Measurements from ENCODE around the gene IFI27L1.

IFI27L1 gene

GRCh38 chr14:94120667-94121340 lies 39.7 kb downstream of the IFI27L1 start:
- Histone ChIP-seq H3K4me3 (ENCODE audit: insufficient read depth, low read depth, low read length, poor library complexity, severe bottlenecking) (no peak overlapping the region), H3K9me3 (ENCODE audit: control insufficient read depth, low read length) (no peaks in the 10 kb centered on the region), H3K36me3 (ENCODE audit: control insufficient read depth, insufficient read depth, low read length) (no peaks in the 10 kb centered on the region), H3K27ac (ENCODE audit: insufficient read depth, low read length, poor library complexity, severe bottlenecking) (no peak overlapping the region), H3K4me1 (ENCODE audit: control insufficient read depth, insufficient read depth, low read length, poor library complexity, severe bottlenecking) (no peaks in the 10 kb centered on the region), H3K27me3 (replicated peaks; ENCODE audit: control insufficient read depth, insufficient read depth, low read length, poor library complexity, severe bottlenecking) (no peaks in the 10 kb centered on the region)
- no peak for DNase-seq

- no peaks in the 10 kb centered on the region for H3K27me3 ChIP-seq (replicated peaks; ENCODE audit: control insufficient read depth, insufficient read depth, low read length, poor library complexity, severe bottlenecking)
- H3K36me3 ChIP-seq (ENCODE audit: control insufficient read depth, insufficient read depth, low read length): no peaks in the 10 kb centered on the region
- no peak overlapping the region for H3K27ac ChIP-seq (ENCODE audit: insufficient read depth, low read length, poor library complexity, severe bottlenecking)
- H3K9me3 ChIP-seq (ENCODE audit: control insufficient read depth, low read length): no peaks in the 10 kb centered on the region
- no peak for DNase-seq
- no peak overlapping the region for H3K4me3 ChIP-seq (ENCODE audit: insufficient read depth, low read depth, low read length, poor library complexity, severe bottlenecking)
- H3K4me1 ChIP-seq (ENCODE audit: control insufficient read depth, insufficient read depth, low read length, poor library complexity, severe bottlenecking): no peaks in the 10 kb centered on the region
Measured at GRCh38 chr14:94121485-94121884, 40.4 kb downstream of the IFI27L1 start.

GRCh38 chr14:94122438-94122837 lies 41.3 kb downstream of the IFI27L1 start:
- Histone ChIP-seq H3K9me3 (ENCODE audit: control insufficient read depth, low read length) (no peaks in the 10 kb centered on the region), H3K27ac (ENCODE audit: insufficient read depth, low read length, poor library complexity, severe bottlenecking) (no peak overlapping the region), H3K36me3 (ENCODE audit: control insufficient read depth, insufficient read depth, low read length) (no peaks in the 10 kb centered on the region), H3K4me3 (ENCODE audit: insufficient read depth, low read depth, low read length, poor library complexity, severe bottlenecking) (no peak overlapping the region), H3K4me1 (ENCODE audit: control insufficient read depth, insufficient read depth, low read length, poor library complexity, severe bottlenecking) (no peaks in the 10 kb centered on the region), H3K27me3 (replicated peaks; ENCODE audit: control insufficient read depth, insufficient read depth, low read length, poor library complexity, severe bottlenecking) (no peaks in the 10 kb centered on the region)
- DNase-seq: no peak

- Histone ChIP-seq H3K36me3 (ENCODE audit: control insufficient read depth, insufficient read depth, low read length) (no peaks in the 10 kb centered on the region), H3K4me1 (ENCODE audit: control insufficient read depth, insufficient read depth, low read length, poor library complexity, severe bottlenecking) (no peaks in the 10 kb centered on the region), H3K9me3 (ENCODE audit: control insufficient read depth, low read length) (no peaks in the 10 kb centered on the region), H3K27me3 (replicated peaks; ENCODE audit: control insufficient read depth, insufficient read depth, low read length, poor library complexity, severe bottlenecking) (no peaks in the 10 kb centered on the region), H3K27ac (ENCODE audit: insufficient read depth, low read length, poor library complexity, severe bottlenecking) (no peak overlapping the region), H3K4me3 (ENCODE audit: insufficient read depth, low read depth, low read length, poor library complexity, severe bottlenecking) (no peak overlapping the region)
- DNase-seq: no peak
Measured at GRCh38 chr14:94123296-94123695, 42.2 kb downstream of the IFI27L1 start.

- no peaks in the 10 kb centered on the region for H3K27me3 ChIP-seq (replicated peaks; ENCODE audit: control insufficient read depth, insufficient read depth, low read length, poor library complexity, severe bottlenecking)
- H3K27ac ChIP-seq (ENCODE audit: insufficient read depth, low read length, poor library complexity, severe bottlenecking): no peak overlapping the region
- H3K4me1 ChIP-seq (ENCODE audit: control insufficient read depth, insufficient read depth, low read length, poor library complexity, severe bottlenecking): no peaks in the 10 kb centered on the region
- no peak overlapping the region for H3K4me3 ChIP-seq (ENCODE audit: insufficient read depth, low read depth, low read length, poor library complexity, severe bottlenecking)
- DNase-seq: no peak
- H3K9me3 ChIP-seq (ENCODE audit: control insufficient read depth, low read length): no peaks in the 10 kb centered on the region
- H3K36me3 ChIP-seq (ENCODE audit: control insufficient read depth, insufficient read depth, low read length): no peaks in the 10 kb centered on the region
Measured at GRCh38 chr14:94123868-94124267, 42.8 kb downstream of the IFI27L1 start.

GRCh38 chr14:94124582-94125377 lies 43.7 kb downstream of the IFI27L1 start:
- DNase-seq: no peak
- Histone ChIP-seq H3K27me3 (replicated peaks; ENCODE audit: control insufficient read depth, insufficient read depth, low read length, poor library complexity, severe bottlenecking) (no peaks in the 10 kb centered on the region), H3K9me3 (ENCODE audit: control insufficient read depth, low read length) (no peaks in the 10 kb centered on the region)

GRCh38 chr14:94125659-94126418 lies 44.7 kb downstream of the IFI27L1 start:
- no peaks in the 10 kb centered on the region for H3K9me3 ChIP-seq (ENCODE audit: control insufficient read depth, low read length)
- no peaks in the 10 kb centered on the region for H3K36me3 ChIP-seq (ENCODE audit: control insufficient read depth, insufficient read depth, low read length)
- H3K27ac ChIP-seq (ENCODE audit: insufficient read depth, low read length, poor library complexity, severe bottlenecking): no peak overlapping the region
- H3K4me1 ChIP-seq (ENCODE audit: control insufficient read depth, insufficient read depth, low read length, poor library complexity, severe bottlenecking): no peaks in the 10 kb centered on the region
- H3K27me3 ChIP-seq (replicated peaks; ENCODE audit: control insufficient read depth, insufficient read depth, low read length, poor library complexity, severe bottlenecking): no peaks in the 10 kb centered on the region
- DNase-seq: no peak
- no peak overlapping the region for H3K4me3 ChIP-seq (ENCODE audit: insufficient read depth, low read depth, low read length, poor library complexity, severe bottlenecking)

More at GRCh38 chr14:94124582-94125377, 43.7 kb downstream of the IFI27L1 start:
- H3K27ac ChIP-seq (ENCODE audit: insufficient read depth, low read length, poor library complexity, severe bottlenecking): no peak overlapping the region
- no peak overlapping the region for H3K4me3 ChIP-seq (ENCODE audit: insufficient read depth, low read depth, low read length, poor library complexity, severe bottlenecking)
- no peaks in the 10 kb centered on the region for H3K36me3 ChIP-seq (ENCODE audit: control insufficient read depth, insufficient read depth, low read length)
- no peaks in the 10 kb centered on the region for H3K4me1 ChIP-seq (ENCODE audit: control insufficient read depth, insufficient read depth, low read length, poor library complexity, severe bottlenecking)

GRCh38 chr14:94126419-94126677 lies 45.2 kb downstream of the IFI27L1 start:
- H3K4me1 ChIP-seq (ENCODE audit: control insufficient read depth, insufficient read depth, low read length, poor library complexity, severe bottlenecking): no peaks in the 10 kb centered on the region
- no peaks in the 10 kb centered on the region for H3K36me3 ChIP-seq (ENCODE audit: control insufficient read depth, insufficient read depth, low read length)
- no peak for DNase-seq
- H3K9me3 ChIP-seq (ENCODE audit: control insufficient read depth, low read length): no peaks in the 10 kb centered on the region
- no peak overlapping the region for H3K27ac ChIP-seq (ENCODE audit: insufficient read depth, low read length, poor library complexity, severe bottlenecking)
- no peaks in the 10 kb centered on the region for H3K27me3 ChIP-seq (replicated peaks; ENCODE audit: control insufficient read depth, insufficient read depth, low read length, poor library complexity, severe bottlenecking)
- H3K4me3 ChIP-seq (ENCODE audit: insufficient read depth, low read depth, low read length, poor library complexity, severe bottlenecking): no peak overlapping the region

- no peaks in the 10 kb centered on the region for H3K27me3 ChIP-seq (replicated peaks; ENCODE audit: control insufficient read depth, insufficient read depth, low read length, poor library complexity, severe bottlenecking)
- no peaks in the 10 kb centered on the region for H3K9me3 ChIP-seq (ENCODE audit: control insufficient read depth, low read length)
- no peak overlapping the region for H3K4me3 ChIP-seq (ENCODE audit: insufficient read depth, low read depth, low read length, poor library complexity, severe bottlenecking)
- no peaks in the 10 kb centered on the region for H3K4me1 ChIP-seq (ENCODE audit: control insufficient read depth, insufficient read depth, low read length, poor library complexity, severe bottlenecking)
- H3K36me3 ChIP-seq (ENCODE audit: control insufficient read depth, insufficient read depth, low read length): no peaks in the 10 kb centered on the region
- H3K27ac ChIP-seq (ENCODE audit: insufficient read depth, low read length, poor library complexity, severe bottlenecking): no peak overlapping the region
- no peak for DNase-seq
Measured at GRCh38 chr14:94126800-94127199, 45.7 kb downstream of the IFI27L1 start.

- Histone ChIP-seq H3K36me3 (ENCODE audit: control insufficient read depth, insufficient read depth, low read length) (no peaks in the 10 kb centered on the region), H3K27me3 (replicated peaks; ENCODE audit: control insufficient read depth, insufficient read depth, low read length, poor library complexity, severe bottlenecking) (no peaks in the 10 kb centered on the region), H3K27ac (ENCODE audit: insufficient read depth, low read length, poor library complexity, severe bottlenecking) (no peak overlapping the region), H3K9me3 (ENCODE audit: control insufficient read depth, low read length) (no peaks in the 10 kb centered on the region), H3K4me3 (ENCODE audit: insufficient read depth, low read depth, low read length, poor library complexity, severe bottlenecking) (no peak overlapping the region), H3K4me1 (ENCODE audit: control insufficient read depth, insufficient read depth, low read length, poor library complexity, severe bottlenecking) (no peaks in the 10 kb centered on the region)
- DNase-seq: no peak
Measured at GRCh38 chr14:94127330-94127729, 46.2 kb downstream of the IFI27L1 start.
